Metanephros (tissue), 2 donors: ENCODE measurements around the gene AWAT1. TPM values are rescaled to one million over a fixed set of nuclear protein-coding genes. Genes with fewer than 3 reads are reported as not detected.

Source experiments
- small RNA-seq: library from RNA; depleted of rRNA; stranded (forward); fragments of <200 nt; gene quantifications from one replicate; pipeline ENCODE3, GENCODE V24; 2014; ENCODE audit warnings: low replicate concordance
- total RNA-seq: library from RNA; depleted of rRNA; stranded (reverse); fragments of >200 nt; gene quantifications from one replicate; pipeline ENCODE4 v1.2.3, GENCODE V29; 2014

Gene AWAT1
- not detected for total RNA-seq

DNA sequence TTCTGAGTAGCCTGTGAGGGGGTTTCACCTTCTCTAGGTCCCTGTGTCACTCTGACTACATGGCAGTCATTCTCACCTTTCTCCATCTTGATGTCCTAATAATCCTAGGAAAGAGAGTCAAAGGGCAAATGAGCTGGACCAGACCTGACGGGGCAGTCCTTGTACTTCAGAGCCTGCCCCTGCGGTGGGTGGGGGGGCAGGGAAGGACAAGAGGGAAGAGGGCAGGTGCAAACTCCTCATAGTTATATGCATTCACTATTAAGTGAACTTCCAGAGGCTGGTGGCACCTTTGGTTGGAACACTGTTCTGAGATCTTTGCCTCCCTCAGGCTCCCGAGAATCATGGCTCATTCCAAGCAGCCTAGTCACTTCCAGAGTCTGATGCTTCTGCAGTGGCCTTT, at the start of gene AWAT1:
AWAT1 (plus strand) TSS at position 301 of the 400 bp plus-strand sequence; CDS start at position 342, 41 bp downstream.

DNA sequence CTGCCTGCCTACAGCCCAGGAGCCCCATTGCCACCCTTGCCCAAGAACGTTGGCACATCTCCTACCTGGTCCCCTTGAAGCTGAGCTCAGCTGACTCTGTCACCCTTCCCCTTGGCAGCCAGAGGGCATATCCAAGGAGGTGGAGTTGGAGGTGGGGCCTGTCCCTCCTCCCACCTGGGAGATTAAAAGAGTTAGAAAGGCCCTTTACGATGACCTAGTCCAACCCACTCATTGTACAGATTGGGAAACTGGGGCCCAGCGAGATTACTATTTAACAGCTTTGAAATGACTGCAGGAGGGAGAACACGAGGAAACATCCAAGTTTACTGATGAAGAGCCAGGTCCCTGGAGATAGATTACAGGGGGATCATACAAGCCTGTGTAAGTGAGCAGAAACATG, 25.6 kb downstream of the AWAT1 start, which contains the start of gene P2RY4:
P2RY4 (minus strand) TSS at position 101 of the 400 bp plus-strand sequence. CDS start 580 bp downstream, outside the sequence.

DNA sequence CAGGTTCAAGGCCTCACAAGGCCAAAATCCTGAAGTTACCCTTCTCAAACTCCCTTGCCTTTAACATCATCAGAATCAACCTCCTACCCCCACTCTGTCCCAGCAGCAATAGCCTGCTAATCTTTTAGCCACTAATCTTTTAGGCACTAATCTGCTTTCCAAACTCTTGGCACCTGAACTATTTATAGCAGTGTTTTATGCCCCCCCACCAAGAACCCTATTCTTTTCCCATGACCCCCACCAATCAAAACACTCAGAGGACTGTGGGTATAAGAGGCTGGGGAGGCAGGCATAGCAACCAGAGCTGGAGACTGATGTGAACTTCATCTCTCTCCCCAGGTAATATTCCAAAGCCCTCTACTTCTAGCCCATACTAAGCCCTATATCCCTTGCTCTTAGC, 33.6 kb downstream of the AWAT1 start, which contains the start of gene ARR3:
ARR3 (plus strand) TSS at position 301 of the 400 bp plus-strand sequence. CDS start 1,052 bp downstream, outside the sequence.

DNA sequence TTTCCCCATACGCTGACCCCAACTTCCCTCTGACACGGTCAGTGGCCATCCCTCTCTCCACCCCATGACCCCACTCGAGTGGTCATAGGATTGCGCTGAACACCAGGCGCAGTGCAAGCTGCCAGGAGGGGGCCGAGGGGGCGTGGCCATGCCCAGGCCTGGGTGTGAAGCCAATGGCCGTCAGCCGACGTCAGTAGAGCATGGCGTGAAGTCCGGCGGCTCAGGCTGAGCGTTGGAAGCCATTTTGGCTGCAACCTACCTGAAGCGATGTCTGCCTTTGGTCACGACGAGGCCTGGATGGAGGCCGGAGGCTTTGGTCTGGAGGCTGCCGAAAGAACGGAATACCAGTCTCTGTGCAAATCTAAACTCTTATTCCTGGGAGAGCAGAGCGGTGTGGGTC, 47.5 kb downstream of the AWAT1 start, which contains the start of gene RAB41:
RAB41 (plus strand) TSS at position 222 of the 400 bp plus-strand sequence; CDS start at position 268, 46 bp downstream.

Small RNA genes lying within 50 kb of the gene (small RNA-seq; reads per million reads assigned to genes)
- gene RNA5SP507 = not detected

Other genes starting within 250 kb of the AWAT1 start
- not detected for gene AWAT2, start 184.7 kb upstream of the AWAT1 start, total RNA-seq
- not detected for gene OTUD6A, start 172.2 kb upstream of the AWAT1 start, total RNA-seq
- 59.3 TPM for gene IGBP1, start 101.2 kb upstream of the AWAT1 start, total RNA-seq
- 0.29 TPM for gene DGAT2L6, start 57.2 kb upstream of the AWAT1 start, total RNA-seq
- gene P2RY4, start 25.5 kb downstream of the AWAT1 start, total RNA-seq = 0.35 TPM
- not detected for gene ARR3, start 33.7 kb downstream of the AWAT1 start, total RNA-seq
- gene RAB41, start 47.5 kb downstream of the AWAT1 start, total RNA-seq = not detected
- 27.7 TPM for gene PDZD11, start 55.3 kb downstream of the AWAT1 start, total RNA-seq
- 7.6 TPM for gene KIF4A, start 55.4 kb downstream of the AWAT1 start, total RNA-seq
- gene GDPD2, start 188.7 kb downstream of the AWAT1 start, total RNA-seq = 0.58 TPM
- 21.8 TPM for gene DLG3, start 210.2 kb downstream of the AWAT1 start, total RNA-seq